ENCODE data around the gene SLC22A23.
"Not testable (repeated sequence)": the region's sequence is repeated elsewhere in the genome, so short reads cannot be mapped to it uniquely, and the experiment has no call there.

- TF ChIP-seq CTCF, POLR2A, EP300 (IDR thresholded peaks at IDR 0.05): not testable (repeated sequence)
Measured at GRCh38 chr6:3241745-3242144, 215.1 kb downstream of the SLC22A23 start.
